Measurements from ENCODE around the gene FOXP1. TPM values are rescaled to one million over a fixed set of nuclear protein-coding genes. Genes with fewer than 3 reads are reported as not detected.

FOXP1 gene
- total RNA-seq, 1 donor from 2014 or later, result 71.3 TPM

- Mint-ChIP-seq H3K27ac (ENCODE audit: unreplicated experiment) (no peak overlapping the region), H3K4me3 (ENCODE audit: unreplicated experiment) (no peak overlapping the region), H3K4me1 (ENCODE audit: unreplicated experiment) (no peaks in the 10 kb centered on the region), H3K9me3 (ENCODE audit: unreplicated experiment) (no peaks in the 10 kb centered on the region), H3K27me3 (ENCODE audit: unreplicated experiment) (peaks cover 6% of the 10 kb centered on the region), H3K36me3 (ENCODE audit: low read depth, unreplicated experiment) (no peaks in the 10 kb centered on the region)
- no peak for DNase-seq (ENCODE audit: low spot score)
- TF ChIP-seq CTCF (IDR thresholded peaks at IDR 0.05; ENCODE audit: unreplicated experiment), result no peak
Observed at GRCh38 chr3:71406972-71407810, 176.3 kb downstream of the FOXP1 start.

GRCh38 chr3:71402911-71403310 is 180.6 kb downstream of the FOXP1 start:
- no peak for DNase-seq (ENCODE audit: low spot score)
- no peak overlapping the region for H3K27ac Mint-ChIP-seq (ENCODE audit: unreplicated experiment)
- H3K4me1 Mint-ChIP-seq (ENCODE audit: unreplicated experiment), result peaks cover 1% of the 10 kb centered on the region
- H3K9me3 Mint-ChIP-seq (ENCODE audit: unreplicated experiment), result no peaks in the 10 kb centered on the region
- H3K27me3 Mint-ChIP-seq (ENCODE audit: unreplicated experiment), result peaks cover 5% of the 10 kb centered on the region
- no peak for TF ChIP-seq CTCF (IDR thresholded peaks at IDR 0.05; ENCODE audit: unreplicated experiment)
- no peak overlapping the region for H3K4me3 Mint-ChIP-seq (ENCODE audit: unreplicated experiment)
- no peaks in the 10 kb centered on the region for H3K36me3 Mint-ChIP-seq (ENCODE audit: low read depth, unreplicated experiment)

- no peak for TF ChIP-seq CTCF (IDR thresholded peaks at IDR 0.05; ENCODE audit: unreplicated experiment)
- peaks cover 4% of the 10 kb centered on the region for H3K27me3 Mint-ChIP-seq (ENCODE audit: unreplicated experiment)
- no peaks in the 10 kb centered on the region for H3K36me3 Mint-ChIP-seq (ENCODE audit: low read depth, unreplicated experiment)
- no peak for DNase-seq (ENCODE audit: low spot score)
- H3K4me3 Mint-ChIP-seq (ENCODE audit: unreplicated experiment), result no peak overlapping the region
- H3K27ac Mint-ChIP-seq (ENCODE audit: unreplicated experiment), result no peak overlapping the region
- H3K4me1 Mint-ChIP-seq (ENCODE audit: unreplicated experiment), result peaks cover 4% of the 10 kb centered on the region
- no peaks in the 10 kb centered on the region for H3K9me3 Mint-ChIP-seq (ENCODE audit: unreplicated experiment)
Observed at GRCh38 chr3:71402280-71402679, 181.2 kb downstream of the FOXP1 start.

- Mint-ChIP-seq H3K4me1 (ENCODE audit: unreplicated experiment) (peaks cover 4% of the 10 kb centered on the region), H3K27ac (ENCODE audit: unreplicated experiment) (no peak overlapping the region), H3K4me3 (ENCODE audit: unreplicated experiment) (no peak overlapping the region)
Observed at GRCh38 chr3:71401695-71402231, 181.8 kb downstream of the FOXP1 start.

More at GRCh38 chr3:71401695-71402231, 181.8 kb downstream of the FOXP1 start:
- Mint-ChIP-seq H3K27me3 (ENCODE audit: unreplicated experiment) (peaks cover 4% of the 10 kb centered on the region), H3K36me3 (ENCODE audit: low read depth, unreplicated experiment) (no peaks in the 10 kb centered on the region), H3K9me3 (ENCODE audit: unreplicated experiment) (no peaks in the 10 kb centered on the region)
- no peak for DNase-seq (ENCODE audit: low spot score)
- TF ChIP-seq CTCF (IDR thresholded peaks at IDR 0.05; ENCODE audit: unreplicated experiment), result no peak
